HG02678 (cell line): Measurements from ENCODE around the gene AGPAT4.
"Not testable (repeated sequence)": the region's sequence is repeated elsewhere in the genome, so short reads cannot be mapped to it uniquely, and the experiment has no call there.

Experiments
- ATAC-seq: cut with Tn5 transposase; IDR thresholded peaks from one replicate; pipeline ENCODE4 v1.9.1; 2021; ENCODE audit warnings: mild to moderate bottlenecking, moderate library complexity; ENCODE audit not compliant: unreplicated experiment

AGPAT4 gene

GRCh38 chr6:161210857-161211256 is 63.0 kb downstream of the AGPAT4 start:
- no peak for ATAC-seq

- no peak for ATAC-seq
Measured at GRCh38 chr6:161207200-161207599, 66.7 kb downstream of the AGPAT4 start.

- no peak for ATAC-seq
Measured at GRCh38 chr6:161204866-161205557, 68.8 kb downstream of the AGPAT4 start.

- no peak for ATAC-seq
Measured at GRCh38 chr6:161200610-161201370, 73.1 kb downstream of the AGPAT4 start.

- ATAC-seq = no peak
Measured at GRCh38 chr6:161199850-161200249, 74.0 kb downstream of the AGPAT4 start.

GRCh38 chr6:161198783-161199460 is 74.9 kb downstream of the AGPAT4 start:
- no peak for ATAC-seq

- no peak for ATAC-seq
Measured at GRCh38 chr6:161198176-161198575, 75.7 kb downstream of the AGPAT4 start.

- no peak for ATAC-seq
Measured at GRCh38 chr6:161195386-161195785, 78.5 kb downstream of the AGPAT4 start.

- no peak for ATAC-seq
Measured at GRCh38 chr6:161194374-161194773, 79.5 kb downstream of the AGPAT4 start.

- ATAC-seq = no peak
Measured at GRCh38 chr6:161192636-161193411, 81.0 kb downstream of the AGPAT4 start.

GRCh38 chr6:161191671-161192070 is 82.2 kb downstream of the AGPAT4 start:
- no peak for ATAC-seq

- ATAC-seq = no peak
Measured at GRCh38 chr6:161191007-161191406, 82.9 kb downstream of the AGPAT4 start.

GRCh38 chr6:161189891-161190290 is 84.0 kb downstream of the AGPAT4 start:
- ATAC-seq = no peak

GRCh38 chr6:161188547-161189465 is 85.1 kb downstream of the AGPAT4 start:
- no peak for ATAC-seq

GRCh38 chr6:161186173-161186769 is 87.6 kb downstream of the AGPAT4 start:
- no peak for ATAC-seq

GRCh38 chr6:161181121-161181520 is 92.7 kb downstream of the AGPAT4 start:
- ATAC-seq = no peak

GRCh38 chr6:161178155-161178554 is 95.7 kb downstream of the AGPAT4 start:
- not testable (repeated sequence) for ATAC-seq

GRCh38 chr6:161176428-161176827 is 97.4 kb downstream of the AGPAT4 start:
- not testable (repeated sequence) for ATAC-seq

GRCh38 chr6:161172769-161173168 is 101.1 kb downstream of the AGPAT4 start:
- ATAC-seq = not testable (repeated sequence)

- no peak for ATAC-seq
Measured at GRCh38 chr6:161171207-161171606, 102.7 kb downstream of the AGPAT4 start.
